Measurements from ENCODE around the gene BUB1. TPM values are rescaled to one million over a fixed set of nuclear protein-coding genes. Genes with fewer than 3 reads are reported as not detected.

Gene BUB1
- total RNA-seq, 1 experiment from 2014 or later, result 80.2 TPM

DNA sequence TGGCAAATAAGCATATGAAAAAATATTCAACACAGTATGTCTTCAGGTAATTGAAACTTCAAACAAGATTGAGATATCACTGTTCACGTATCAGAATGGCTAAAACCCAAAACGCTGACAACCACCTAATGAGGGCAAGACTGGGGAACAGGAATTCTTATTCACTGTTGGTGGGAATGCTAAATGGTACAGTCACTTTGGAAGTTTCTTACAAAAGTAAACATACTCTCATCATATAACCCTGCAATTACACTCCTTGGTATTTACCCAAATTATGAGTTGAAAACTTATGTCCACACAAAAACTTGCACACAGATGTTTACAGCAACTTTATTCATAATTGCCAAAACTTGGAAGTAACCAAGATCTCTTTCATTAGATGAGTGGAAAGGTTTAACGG, 30.1 kb downstream of the BUB1 start:
- Histone ChIP-seq H3K27me3 (ENCODE audit: insufficient read depth, low read length) (no peaks in the 10 kb centered on the region), H3K36me3 (ENCODE audit: control insufficient read depth in 1 of 2, insufficient read depth in 2 of 2, low read length in 2 of 2) (peaks cover 37 to 45% of the 10 kb centered on the region in 2 experiments), H3K9ac (ENCODE audit: low read length) (no peak overlapping the region), H3K9me3 (ENCODE audit: control insufficient read depth in 1 of 2, insufficient read depth in 1 of 2, low read depth in 1 of 2, low read length in 2 of 2) (no peaks in the 10 kb centered on the region), H3K9me2 (ENCODE audit: insufficient read depth) (no peaks in the 10 kb centered on the region), H3K79me2 (ENCODE audit: insufficient read depth, low read length) (peaks cover 71% of the 10 kb centered on the region), H4K20me1 (ENCODE audit: insufficient read depth) (no peaks in the 10 kb centered on the region), H3K27ac (ENCODE audit: low read depth, low read length) (no peak overlapping the region), H3K4me1 (ENCODE audit: control insufficient read depth in 1 of 2, insufficient read depth in 2 of 2, low read length in 2 of 2) (no peaks in the 10 kb centered on the region), H3K4me3 (replicated peaks in 1 of 2; ENCODE audit: low read depth in 1 of 2, low read length in 2 of 2) (no peak overlapping the region), H2AFZ (ENCODE audit: low read depth, low read length, poor library complexity, severe bottlenecking) (no peak overlapping the region), H3K4me2 (ENCODE audit: low read length) (no peak overlapping the region)
- POLR2A ChIA-PET, result no interaction called here
- no TSS peak for BruUV-seq (replicated peaks)
- no peak for ATAC-seq
- intact Hi-C loops (cut with micrococcal nuclease), result no loop called here
- RAD21 ChIA-PET (ENCODE audit: low non-redundant PET in 1 of 2, low total read pairs in 2 of 2, uncharacterized antibody in 2 of 2, unreplicated experiment in 2 of 2), result no interaction called here
- TF ChIP-seq ELF1 (IDR thresholded peaks at IDR 0.05; ENCODE audit: borderline replicate concordance, low read depth), result no peak
- TF ChIP-seq CBX3 (IDR thresholded peaks at IDR 0.05; ENCODE audit: low read depth), result no peak
- no peak for TF ChIP-seq POLR2A (IDR thresholded peaks at IDR 0.05; ENCODE audit: borderline replicate concordance, extremely low read depth, insufficient read depth, insufficient read length)
- TF ChIP-seq TCF7L2 (IDR thresholded peaks at IDR 0.05; ENCODE audit: borderline replicate concordance, extremely low read depth, insufficient read depth, insufficient read length), result no peak
- no peak for TF ChIP-seq EGR1 (IDR thresholded peaks at IDR 0.05; ENCODE audit: low read depth)
- no peak for TF ChIP-seq POLR2AphosphoS5 (IDR thresholded peaks at IDR 0.05; ENCODE audit: low read depth, low read length)
- TF ChIP-seq SP1 (IDR thresholded peaks at IDR 0.05; ENCODE audit: low read depth), result no peak
- TF ChIP-seq, protein P1, sequence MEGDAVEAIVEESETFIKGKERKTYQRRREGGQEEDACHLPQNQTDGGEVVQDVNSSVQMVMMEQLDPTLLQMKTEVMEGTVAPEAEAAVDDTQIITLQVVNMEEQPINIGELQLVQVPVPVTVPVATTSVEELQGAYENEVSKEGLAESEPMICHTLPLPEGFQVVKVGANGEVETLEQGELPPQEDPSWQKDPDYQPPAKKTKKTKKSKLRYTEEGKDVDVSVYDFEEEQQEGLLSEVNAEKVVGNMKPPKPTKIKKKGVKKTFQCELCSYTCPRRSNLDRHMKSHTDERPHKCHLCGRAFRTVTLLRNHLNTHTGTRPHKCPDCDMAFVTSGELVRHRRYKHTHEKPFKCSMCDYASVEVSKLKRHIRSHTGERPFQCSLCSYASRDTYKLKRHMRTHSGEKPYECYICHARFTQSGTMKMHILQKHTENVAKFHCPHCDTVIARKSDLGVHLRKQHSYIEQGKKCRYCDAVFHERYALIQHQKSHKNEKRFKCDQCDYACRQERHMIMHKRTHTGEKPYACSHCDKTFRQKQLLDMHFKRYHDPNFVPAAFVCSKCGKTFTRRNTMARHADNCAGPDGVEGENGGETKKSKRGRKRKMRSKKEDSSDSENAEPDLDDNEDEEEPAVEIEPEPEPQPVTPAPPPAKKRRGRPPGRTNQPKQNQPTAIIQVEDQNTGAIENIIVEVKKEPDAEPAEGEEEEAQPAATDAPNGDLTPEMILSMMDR (IDR thresholded peaks at IDR 0.05 in 2 of 3, conservative IDR thresholded peaks at IDR 0.05 in 1 of 3; ENCODE audit: borderline replicate concordance in 1 of 3, insufficient read depth in 1 of 3, low read depth in 2 of 3, low read length in 2 of 3), result no peak
- TF ChIP-seq CEBPB (IDR thresholded peaks at IDR 0.05; ENCODE audit: low read depth), result no peak
- TF ChIP-seq SRF (IDR thresholded peaks at IDR 0.05; ENCODE audit: low read depth), result no peak
- CTCF ChIA-PET, result no interaction called here
- no peak for DNase-seq (ENCODE audit: low read depth, low spot score)

DNA sequence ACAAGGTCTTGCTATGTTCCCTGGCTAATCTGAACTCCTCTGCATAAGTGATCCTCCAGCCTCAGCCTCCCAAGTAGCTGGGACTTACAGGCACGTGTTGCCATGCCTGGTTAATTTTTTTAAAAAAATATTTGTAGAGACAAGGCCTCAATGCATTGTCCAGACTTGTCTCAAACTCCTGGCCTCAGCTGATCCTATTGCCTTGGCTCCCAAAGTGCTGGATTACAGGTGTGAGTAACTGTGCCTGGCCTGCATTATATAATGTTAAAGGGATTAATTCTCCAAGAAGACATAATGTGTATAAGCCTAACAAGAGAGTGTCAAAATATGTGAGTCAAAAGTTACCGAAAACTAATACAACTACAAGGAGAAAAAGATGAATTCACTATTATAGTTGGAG, 32.2 kb downstream of the BUB1 start:
- H3K27ac ChIP-seq (ENCODE audit: low read depth, low read length), result no peak overlapping the region
- no peaks in the 10 kb centered on the region for H4K20me1 ChIP-seq (ENCODE audit: insufficient read depth)
- H3K9me2 ChIP-seq (ENCODE audit: insufficient read depth), result no peaks in the 10 kb centered on the region
- BruUV-seq (replicated peaks), result no TSS peak
- peaks cover 76% of the 10 kb centered on the region for H3K79me2 ChIP-seq (ENCODE audit: insufficient read depth, low read length)
- H3K36me3 ChIP-seq (ENCODE audit: control insufficient read depth in 1 of 2, insufficient read depth in 2 of 2, low read length in 2 of 2), result peaks cover 41 to 44% of the 10 kb centered on the region in 2 experiments
- no peaks in the 10 kb centered on the region for H3K9me3 ChIP-seq (ENCODE audit: control insufficient read depth in 1 of 2, insufficient read depth in 1 of 2, low read depth in 1 of 2, low read length in 2 of 2)
- RAD21 ChIA-PET (ENCODE audit: low non-redundant PET in 1 of 2, low total read pairs in 2 of 2, uncharacterized antibody in 2 of 2, unreplicated experiment in 2 of 2), result no interaction called here
- no peak overlapping the region for H3K4me2 ChIP-seq (ENCODE audit: low read length)
- ATAC-seq, result no peak
- H2AFZ ChIP-seq (ENCODE audit: low read depth, low read length, poor library complexity, severe bottlenecking), result no peak overlapping the region
- intact Hi-C loops (cut with micrococcal nuclease), result no loop called here
- no peaks in the 10 kb centered on the region for H3K27me3 ChIP-seq (ENCODE audit: insufficient read depth, low read length)
- no peak for DNase-seq (ENCODE audit: low read depth, low spot score)
- H3K9ac ChIP-seq (ENCODE audit: low read length), result no peak overlapping the region
- POLR2A ChIA-PET, result no interaction called here
- H3K4me1 ChIP-seq (ENCODE audit: control insufficient read depth in 1 of 2, insufficient read depth in 2 of 2, low read length in 2 of 2), result no peaks in the 10 kb centered on the region
- no peak overlapping the region for H3K4me3 ChIP-seq (replicated peaks in 1 of 2; ENCODE audit: low read depth in 1 of 2, low read length in 2 of 2)
- CTCF ChIA-PET, result no interaction called here
- TF ChIP-seq CEBPB (IDR thresholded peaks at IDR 0.05; ENCODE audit: low read depth), result no peak
- TF ChIP-seq POLR2AphosphoS5 (IDR thresholded peaks at IDR 0.05; ENCODE audit: low read depth, low read length), result no peak
- no peak for TF ChIP-seq SIN3A (IDR thresholded peaks at IDR 0.05; ENCODE audit: low read depth)
- TF ChIP-seq, protein P2, sequence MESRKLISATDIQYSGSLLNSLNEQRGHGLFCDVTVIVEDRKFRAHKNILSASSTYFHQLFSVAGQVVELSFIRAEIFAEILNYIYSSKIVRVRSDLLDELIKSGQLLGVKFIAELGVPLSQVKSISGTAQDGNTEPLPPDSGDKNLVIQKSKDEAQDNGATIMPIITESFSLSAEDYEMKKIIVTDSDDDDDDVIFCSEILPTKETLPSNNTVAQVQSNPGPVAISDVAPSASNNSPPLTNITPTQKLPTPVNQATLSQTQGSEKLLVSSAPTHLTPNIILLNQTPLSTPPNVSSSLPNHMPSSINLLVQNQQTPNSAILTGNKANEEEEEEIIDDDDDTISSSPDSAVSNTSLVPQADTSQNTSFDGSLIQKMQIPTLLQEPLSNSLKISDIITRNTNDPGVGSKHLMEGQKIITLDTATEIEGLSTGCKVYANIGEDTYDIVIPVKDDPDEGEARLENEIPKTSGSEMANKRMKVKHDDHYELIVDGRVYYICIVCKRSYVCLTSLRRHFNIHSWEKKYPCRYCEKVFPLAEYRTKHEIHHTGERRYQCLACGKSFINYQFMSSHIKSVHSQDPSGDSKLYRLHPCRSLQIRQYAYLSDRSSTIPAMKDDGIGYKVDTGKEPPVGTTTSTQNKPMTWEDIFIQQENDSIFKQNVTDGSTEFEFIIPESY (IDR thresholded peaks at IDR 0.05; ENCODE audit: extremely low read depth, insufficient replicate concordance, low read length), result no peak
- TF ChIP-seq, protein P3, sequence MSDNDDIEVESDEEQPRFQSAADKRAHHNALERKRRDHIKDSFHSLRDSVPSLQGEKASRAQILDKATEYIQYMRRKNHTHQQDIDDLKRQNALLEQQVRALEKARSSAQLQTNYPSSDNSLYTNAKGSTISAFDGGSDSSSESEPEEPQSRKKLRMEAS (IDR thresholded peaks at IDR 0.05), result no peak
- TF ChIP-seq FOSL1 (IDR thresholded peaks at IDR 0.05; ENCODE audit: low read depth), result no peak
- TF ChIP-seq TCF7L2 (IDR thresholded peaks at IDR 0.05; ENCODE audit: borderline replicate concordance, extremely low read depth, insufficient read depth, insufficient read length), result no peak
- TF ChIP-seq ZNF274 (IDR thresholded peaks at IDR 0.05; ENCODE audit: low read depth, low read length), result no peak
- no peak for TF ChIP-seq SP1 (IDR thresholded peaks at IDR 0.05; ENCODE audit: low read depth)
- no peak for TF ChIP-seq ZFX (IDR thresholded peaks at IDR 0.05)
- TF ChIP-seq JUND (IDR thresholded peaks at IDR 0.05), result no peak
